HG02588 (cell line): Measurements from ENCODE around the gene DLG2.
"Not testable (repeated sequence)": the region's sequence is repeated elsewhere in the genome, so short reads cannot be mapped to it uniquely, and the experiment has no call there.

Experiments used
- ATAC-seq: cut with Tn5 transposase; IDR thresholded peaks from one replicate; pipeline ENCODE4 v1.9.1; 2021; ENCODE audit warnings: mild to moderate bottlenecking, moderate library complexity; ENCODE audit not compliant: unreplicated experiment

Gene DLG2

GRCh38 chr11:85647078-85647477 is 19.9 kb upstream of the DLG2 start:
- ATAC-seq, result peak; percentile 1

- no peak for ATAC-seq
Measured at GRCh38 chr11:85643191-85643614, 16.1 kb upstream of the DLG2 start.

GRCh38 chr11:85634747-85635146 is 7.6 kb upstream of the DLG2 start:
- no peak for ATAC-seq

GRCh38 chr11:85628771-85629341 is 1.7 kb upstream of the DLG2 start:
- ATAC-seq, result peak; percentile 7

GRCh38 chr11:85627998-85628770 is 1.0 kb upstream of the DLG2 start, which contains the start of gene TMEM126B:
TMEM126B (plus strand) TSS chr11:85628593; CDS start chr11:85628608, 15 bp downstream.
- ATAC-seq, result peak; percentile 98

- ATAC-seq, result no peak
Measured at GRCh38 chr11:85626496-85626895, 648 bp downstream of the DLG2 start.

GRCh38 chr11:85620256-85620655 is 6.9 kb downstream of the DLG2 start:
- no peak for ATAC-seq

GRCh38 chr11:85619499-85619898 is 7.6 kb downstream of the DLG2 start:
- no peak for ATAC-seq

GRCh38 chr11:85611643-85612042 is 15.5 kb downstream of the DLG2 start:
- ATAC-seq, result not testable (repeated sequence)

- ATAC-seq, result not testable (repeated sequence)
Measured at GRCh38 chr11:85609286-85609685, 17.9 kb downstream of the DLG2 start.

GRCh38 chr11:85608621-85609020 is 18.5 kb downstream of the DLG2 start:
- not testable (repeated sequence) for ATAC-seq

GRCh38 chr11:85606237-85606636 is 20.9 kb downstream of the DLG2 start:
- not testable (repeated sequence) for ATAC-seq

- no peak for ATAC-seq
Measured at GRCh38 chr11:85603220-85603619, 23.9 kb downstream of the DLG2 start.

- no peak for ATAC-seq
Measured at GRCh38 chr11:85602526-85603213, 24.5 kb downstream of the DLG2 start.

GRCh38 chr11:85599083-85599482 is 28.1 kb downstream of the DLG2 start:
- ATAC-seq, result no peak

- ATAC-seq, result no peak
Measured at GRCh38 chr11:85596886-85597285, 30.3 kb downstream of the DLG2 start.

- no peak for ATAC-seq
Measured at GRCh38 chr11:85595285-85595884, 31.8 kb downstream of the DLG2 start.

- no peak for ATAC-seq
Measured at GRCh38 chr11:85590848-85591483, 36.2 kb downstream of the DLG2 start.

- ATAC-seq, result no peak
Measured at GRCh38 chr11:85589373-85589772, 37.8 kb downstream of the DLG2 start.

GRCh38 chr11:85582111-85582510 is 45.0 kb downstream of the DLG2 start:
- no peak for ATAC-seq

- no peak for ATAC-seq
Measured at GRCh38 chr11:85575388-85575787, 51.8 kb downstream of the DLG2 start.
